Activated CD4-positive, CD25-positive, alpha-beta regulatory T cell (primary cell): ENCODE measurements around the gene TMEM178B.

Experiments
- DNase-seq, 4 experiments: peaks; one replicate each; lab custom pipeline; 2025; lab: John Stamatoyannopoulos, UW

Gene TMEM178B

DNA sequence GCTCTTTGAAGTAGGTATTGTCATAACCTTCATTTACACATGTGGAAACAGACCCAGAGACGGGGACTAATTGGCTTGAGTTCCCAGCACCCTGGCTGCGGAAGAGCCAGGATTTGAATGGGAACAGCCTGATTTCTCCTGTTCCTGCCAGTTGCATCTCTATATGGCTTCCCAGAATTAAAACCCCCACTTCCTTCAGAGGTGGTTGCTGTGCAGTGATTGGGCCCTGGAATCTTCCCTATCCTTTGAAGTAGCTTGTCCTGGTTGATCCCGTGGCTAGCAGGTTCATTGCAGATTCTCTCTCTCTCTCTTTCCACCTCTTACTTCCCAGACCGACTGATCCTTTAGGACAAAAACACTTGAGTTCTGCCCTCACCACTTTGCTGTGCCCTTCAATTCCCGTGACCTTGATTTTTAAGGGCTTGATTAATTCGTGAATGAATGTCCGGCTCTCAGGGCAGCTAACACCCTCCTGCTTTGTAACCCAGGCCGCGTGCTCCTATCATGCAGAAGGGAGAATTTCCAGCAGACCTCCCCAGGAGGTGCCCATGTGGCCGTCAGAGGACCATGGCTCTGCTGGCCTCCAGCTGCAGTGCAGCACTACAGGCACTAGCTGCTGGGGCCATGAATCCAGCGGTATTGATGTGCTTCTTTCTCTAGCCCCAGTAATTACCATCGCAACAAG is 356.7 kb downstream of the TMEM178B start:
- DNase-seq, result no peak

DNA sequence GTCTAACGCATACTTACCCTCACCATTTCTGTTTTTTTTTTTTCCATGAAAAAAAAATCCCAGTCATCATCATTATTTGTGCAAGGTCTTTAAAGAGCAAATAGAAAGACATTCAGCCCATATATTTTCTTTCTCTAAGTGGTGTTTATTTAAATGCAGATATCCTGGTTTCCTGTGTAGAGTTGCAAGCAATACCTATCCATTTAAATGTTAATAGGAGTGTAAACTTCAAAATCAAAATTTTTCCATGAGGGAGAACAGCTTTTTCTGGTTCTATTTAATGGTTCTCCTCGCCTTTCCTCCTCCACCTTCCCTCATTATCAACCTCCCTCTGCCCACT is 357.2 kb downstream of the TMEM178B start:
- no peak for DNase-seq

DNA sequence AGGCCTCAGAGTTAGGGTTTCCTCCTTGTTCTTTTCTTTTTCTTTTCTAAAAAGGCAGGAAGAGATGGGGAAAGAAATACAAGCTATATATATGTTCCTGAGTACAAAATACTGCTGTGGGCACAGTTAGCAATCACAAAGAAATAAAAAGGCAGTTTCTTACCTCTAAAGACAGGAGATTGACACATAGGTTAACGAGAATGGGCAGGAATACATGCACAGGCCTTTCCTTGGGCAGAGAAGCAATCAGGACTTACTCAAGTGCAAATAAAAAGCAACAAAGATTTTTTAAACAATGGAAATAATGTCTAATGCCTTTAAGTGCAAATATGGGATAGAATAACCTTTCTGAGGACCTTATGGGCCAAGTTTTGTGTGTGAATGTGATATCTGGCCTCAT is 357.8 kb downstream of the TMEM178B start:
- no peak for DNase-seq

DNA sequence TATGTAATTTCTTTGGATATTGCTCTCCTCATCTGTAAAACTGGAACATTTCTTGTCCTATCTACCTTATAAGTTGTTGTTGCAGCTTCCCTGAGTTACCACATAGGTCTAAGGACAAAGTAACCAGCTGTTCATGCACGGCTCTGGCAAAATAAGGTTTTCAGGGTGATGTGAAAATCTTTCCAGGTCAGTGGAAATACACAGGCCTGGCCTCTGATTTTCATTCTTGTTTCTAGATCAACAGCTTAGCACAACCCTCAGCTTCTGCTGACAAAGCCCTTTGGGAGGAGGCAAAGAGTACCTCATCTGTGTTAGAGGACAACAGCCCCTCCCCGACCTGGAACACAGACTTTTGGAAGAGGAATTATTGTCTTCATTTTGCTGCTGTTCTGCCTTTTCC is 359.8 kb downstream of the TMEM178B start:
- no peak for DNase-seq

DNA sequence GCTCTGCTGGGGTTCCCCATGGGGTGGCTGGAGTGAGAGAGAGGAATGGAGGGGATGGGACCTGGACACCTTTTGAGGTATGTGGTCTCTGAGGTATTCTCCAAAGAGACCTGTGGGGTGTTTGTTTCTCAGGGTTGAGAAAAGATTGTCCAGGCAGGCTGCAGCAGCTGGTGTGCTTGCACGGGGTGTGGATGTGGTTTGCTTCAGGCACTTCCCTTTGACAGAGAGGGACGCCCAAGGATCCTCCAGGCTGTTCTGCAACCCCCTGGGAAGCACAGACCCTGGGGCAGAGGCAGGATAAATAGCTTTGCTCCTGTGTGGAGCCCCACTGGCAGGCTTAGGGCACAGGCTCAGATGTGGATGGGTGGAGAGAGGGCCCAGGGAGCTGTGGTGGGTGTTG is 362.3 kb downstream of the TMEM178B start:
- no peak for DNase-seq

DNA sequence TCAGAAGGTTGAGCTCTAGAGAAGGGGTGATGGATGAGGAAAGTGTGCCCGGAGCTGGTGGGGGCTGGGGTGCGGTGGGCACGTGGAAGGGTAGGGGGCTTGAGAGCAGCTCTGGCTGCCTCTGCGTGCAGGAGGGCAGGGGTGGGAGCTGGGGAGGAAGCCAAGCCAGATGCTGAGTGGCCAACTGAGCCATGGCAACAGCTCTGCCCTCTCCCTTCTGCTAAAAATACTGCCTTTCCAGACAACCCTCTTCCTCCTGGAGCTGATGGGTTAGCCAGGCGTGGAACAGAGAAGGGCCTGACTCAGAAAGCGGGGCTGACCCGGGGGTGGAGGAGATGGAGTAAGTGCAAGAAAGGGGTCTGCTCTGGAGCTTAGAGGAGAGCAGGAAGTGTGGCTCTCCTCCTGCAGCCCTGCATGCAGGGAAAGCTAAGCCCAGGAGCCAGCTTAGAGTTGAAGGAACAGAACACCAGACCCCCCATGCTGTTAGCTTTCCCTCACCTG is 362.8 kb downstream of the TMEM178B start:
- no peak for DNase-seq

DNA sequence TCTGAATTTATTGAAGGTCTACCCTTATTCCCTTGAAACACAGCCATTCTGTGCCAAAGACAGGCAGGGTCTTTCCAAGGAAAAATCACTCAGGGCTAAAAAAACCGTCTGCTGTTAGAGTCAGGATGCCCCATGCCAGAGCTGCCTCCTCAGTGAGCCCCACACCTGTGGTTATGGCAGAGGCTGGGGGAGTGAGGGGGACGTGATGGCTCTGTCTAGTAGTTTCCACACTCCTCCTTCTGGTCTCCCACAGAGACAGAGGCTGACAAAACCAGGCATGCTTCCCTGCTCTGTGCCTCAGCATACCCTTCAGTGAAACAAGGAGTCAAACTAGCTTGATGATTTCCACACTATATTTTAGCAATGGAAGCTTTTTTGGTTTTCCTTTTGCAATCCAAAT is 365.3 kb downstream of the TMEM178B start:
- no peak for DNase-seq

DNA sequence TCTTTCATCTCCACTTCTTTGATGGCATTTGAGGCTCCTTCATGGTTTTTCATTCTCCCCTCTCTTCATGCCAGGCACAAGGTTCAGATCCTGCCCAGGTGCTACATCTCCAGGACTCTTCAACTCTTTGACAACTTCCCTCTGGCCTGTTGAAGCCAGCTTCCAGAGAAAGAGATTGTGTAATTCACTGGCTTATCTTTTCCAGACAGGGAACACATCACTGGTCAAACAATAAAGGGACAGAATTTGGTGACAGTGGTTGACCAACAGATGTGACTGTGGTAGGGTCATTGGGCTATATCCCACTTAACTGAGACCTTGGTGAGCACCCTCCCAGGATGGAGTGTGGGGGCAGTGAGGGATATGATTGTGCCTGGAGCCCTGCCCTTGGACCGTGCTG is 365.9 kb downstream of the TMEM178B start:
- no peak for DNase-seq

DNA sequence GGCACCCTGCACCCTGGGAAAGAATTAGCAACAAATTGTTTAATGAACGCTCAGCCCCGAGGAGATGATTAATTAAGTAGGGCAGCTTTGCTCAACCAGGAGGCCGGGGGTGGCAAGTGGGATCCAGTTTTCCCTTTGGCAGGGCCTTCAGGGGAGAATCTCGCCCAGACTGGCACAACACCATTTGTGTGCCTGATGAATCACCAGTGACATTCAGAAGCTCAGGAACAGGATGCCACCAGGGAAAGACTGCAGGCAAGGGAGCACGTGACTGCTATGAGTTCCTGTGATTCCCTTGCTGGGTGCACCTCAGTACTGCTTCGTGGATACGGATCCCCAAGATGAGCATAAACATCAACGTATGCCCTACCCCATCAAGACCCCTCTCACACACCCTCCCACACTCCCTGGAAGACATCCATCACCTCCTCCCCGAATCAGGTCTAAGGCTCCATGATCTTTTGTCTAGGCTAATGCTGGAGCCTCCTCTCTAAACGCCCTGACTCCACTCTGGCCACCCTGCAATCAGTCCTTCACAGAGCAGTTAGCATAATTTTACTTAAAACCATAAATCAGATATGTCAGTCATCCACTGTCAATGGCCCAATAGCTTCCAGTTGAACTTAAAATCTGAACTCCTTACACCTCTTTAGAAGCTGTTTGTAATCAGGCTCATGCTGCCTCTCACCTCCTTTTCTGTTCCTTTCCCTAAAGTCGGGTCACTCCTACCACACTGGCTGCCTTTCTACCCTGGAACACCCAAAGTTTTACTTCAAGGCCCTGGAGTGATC is 368.2 kb downstream of the TMEM178B start:
- DNase-seq, result no peak

DNA sequence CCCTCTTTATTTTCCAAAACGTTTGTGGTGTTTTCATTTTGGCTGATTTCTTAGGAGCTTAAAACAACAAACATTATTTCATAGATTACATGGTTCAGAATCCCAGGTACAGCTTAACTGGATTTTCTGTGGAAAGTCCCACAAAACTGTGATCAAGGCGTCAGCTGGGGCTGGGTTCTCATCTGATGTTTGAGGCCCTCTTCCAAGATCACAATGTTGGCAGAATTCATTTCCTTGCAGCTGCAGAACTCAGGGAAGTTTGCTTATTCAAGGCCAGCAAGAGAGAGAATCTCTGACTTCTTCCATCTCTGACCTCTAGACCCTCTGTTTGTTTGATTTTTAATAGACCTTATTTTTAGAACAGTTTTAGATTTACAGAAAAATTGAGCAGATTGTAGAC is 368.9 kb downstream of the TMEM178B start:
- no peak for DNase-seq

DNA sequence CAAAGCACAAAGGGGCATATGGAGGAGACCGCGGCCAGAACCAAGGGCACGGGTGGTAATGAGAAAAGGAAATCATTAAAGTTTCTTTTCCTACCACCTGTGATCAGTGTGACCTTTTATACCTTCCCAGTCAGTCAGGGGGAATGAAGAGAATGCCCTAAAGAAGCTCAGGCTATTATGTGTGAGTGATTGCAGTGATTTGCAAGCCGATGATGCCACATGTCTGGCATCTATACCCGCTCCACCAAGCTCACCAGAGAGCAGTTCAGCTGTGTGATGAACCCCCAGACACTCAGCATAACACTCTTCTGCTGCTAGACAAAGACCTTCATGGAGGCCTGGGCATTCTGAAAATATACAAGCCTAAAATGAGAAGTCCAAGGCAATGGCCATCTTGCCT is 371.1 kb downstream of the TMEM178B start:
- DNase-seq, result no peak

DNA sequence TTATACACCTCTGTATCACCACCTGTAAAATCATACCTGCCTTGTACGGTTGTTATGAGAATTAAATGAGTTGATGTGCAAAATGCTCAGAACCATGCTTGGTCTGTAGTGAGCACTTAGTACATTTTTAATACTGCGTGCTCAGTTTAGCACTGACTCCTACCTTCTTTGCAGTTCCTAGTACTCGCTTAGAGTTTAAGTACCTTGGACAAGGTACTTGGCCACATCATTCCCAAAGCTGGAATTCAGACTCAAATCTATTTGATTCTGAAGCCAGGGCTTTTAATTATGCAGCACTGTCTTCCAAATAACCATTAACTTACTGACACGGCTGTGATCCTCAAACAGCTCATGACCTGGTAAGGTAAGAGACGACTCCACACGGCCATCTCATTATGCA is 377.4 kb downstream of the TMEM178B start:
- DNase-seq, result no peak

DNA sequence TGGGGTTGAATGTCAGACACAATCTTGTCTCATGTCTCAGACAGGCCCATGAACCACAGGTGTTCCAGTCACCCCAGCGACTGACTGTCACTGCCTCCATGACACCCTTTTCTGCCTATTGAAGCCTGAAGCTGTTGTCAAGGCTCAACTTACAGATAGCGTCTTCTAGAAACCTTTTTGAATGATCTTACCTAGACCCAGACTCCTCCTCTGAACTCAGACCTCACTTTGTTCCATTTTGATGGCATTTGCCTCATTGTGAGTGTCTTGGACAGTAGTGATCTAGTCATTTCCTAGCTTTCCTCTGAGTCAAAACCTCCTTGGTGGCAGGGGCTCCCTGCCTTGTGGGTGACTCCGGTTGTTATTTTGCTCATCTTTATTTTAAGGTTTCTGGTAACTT is 379.0 kb downstream of the TMEM178B start:
- no peak for DNase-seq

DNA sequence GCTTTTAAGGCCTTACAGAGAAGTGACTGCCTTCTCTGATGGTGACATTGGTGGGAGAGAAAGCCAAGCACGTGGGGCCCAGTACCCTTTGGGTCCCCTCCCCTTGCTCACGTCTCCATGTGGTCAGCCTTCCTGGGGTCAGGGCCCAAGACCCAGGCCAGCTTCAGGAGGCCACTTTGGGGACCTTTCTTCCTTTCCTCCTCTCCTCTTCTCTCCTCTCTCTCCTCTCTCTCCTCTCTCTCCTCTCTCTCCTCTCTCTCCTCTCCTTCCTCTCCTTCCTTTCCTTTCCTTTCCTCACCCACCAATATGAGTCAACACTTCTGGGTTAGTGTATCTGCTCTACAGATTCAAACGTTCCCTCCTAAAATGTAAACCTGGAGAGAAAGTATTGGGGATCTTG is 380.5 kb downstream of the TMEM178B start:
- no peak for DNase-seq

DNA sequence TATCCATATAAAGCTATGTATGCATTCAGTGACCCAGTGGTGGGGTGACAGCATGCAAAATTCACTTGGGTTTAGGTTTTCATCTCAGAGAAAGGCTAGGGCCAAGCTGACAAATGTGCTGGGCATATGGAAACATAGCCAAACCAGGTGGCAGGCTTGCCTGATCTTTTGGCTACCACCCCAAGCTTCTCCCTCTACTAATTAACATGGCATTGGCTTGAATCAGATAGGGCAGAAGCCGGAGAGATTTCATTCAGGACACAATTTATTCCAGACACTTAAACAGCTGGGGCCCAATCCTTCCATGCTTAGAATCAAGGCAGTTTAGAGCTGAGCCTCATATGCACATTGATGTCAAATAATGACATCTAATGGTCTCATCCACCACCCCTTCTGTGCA is 381.9 kb downstream of the TMEM178B start:
- no peak for DNase-seq

DNA sequence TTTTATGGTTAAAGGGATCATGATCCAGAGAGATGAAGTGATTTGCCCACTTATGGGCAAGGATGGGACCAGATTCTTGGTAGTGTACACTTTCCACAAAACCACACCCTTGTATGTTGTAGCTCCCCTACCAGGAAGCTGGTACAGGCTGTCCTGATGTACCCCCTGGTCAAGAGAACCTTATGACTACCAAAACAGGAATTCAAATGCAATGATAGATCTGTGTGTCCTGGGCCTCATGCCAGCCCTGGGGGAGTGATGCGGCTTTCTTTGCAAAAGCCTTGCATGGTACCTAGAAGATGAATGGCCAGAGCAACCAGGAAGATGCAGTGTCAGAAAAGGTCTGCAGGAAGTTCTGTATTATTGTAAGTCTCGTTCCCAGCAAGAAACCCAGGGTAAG is 382.4 kb downstream of the TMEM178B start:
- no peak for DNase-seq

DNA sequence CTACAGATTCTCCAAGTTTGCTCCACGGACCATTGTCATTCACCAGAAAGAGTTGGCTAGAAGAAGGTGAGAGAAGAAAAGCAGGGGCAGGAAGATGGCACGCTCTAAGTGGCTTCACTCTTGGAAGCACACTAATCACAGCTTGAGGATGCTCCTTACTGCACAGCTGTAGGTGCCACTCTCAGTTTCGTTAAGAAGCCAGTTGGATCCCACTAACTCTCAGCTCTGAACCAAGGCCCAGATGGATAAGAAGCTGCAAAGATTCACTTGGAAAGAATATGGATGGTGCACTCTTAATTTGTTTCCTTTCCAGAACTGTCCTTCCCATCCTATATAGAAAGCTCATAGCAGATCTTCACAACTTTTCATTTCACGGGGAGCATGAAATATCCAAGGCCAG is 382.8 kb downstream of the TMEM178B start:
- DNase-seq, result no peak

DNA sequence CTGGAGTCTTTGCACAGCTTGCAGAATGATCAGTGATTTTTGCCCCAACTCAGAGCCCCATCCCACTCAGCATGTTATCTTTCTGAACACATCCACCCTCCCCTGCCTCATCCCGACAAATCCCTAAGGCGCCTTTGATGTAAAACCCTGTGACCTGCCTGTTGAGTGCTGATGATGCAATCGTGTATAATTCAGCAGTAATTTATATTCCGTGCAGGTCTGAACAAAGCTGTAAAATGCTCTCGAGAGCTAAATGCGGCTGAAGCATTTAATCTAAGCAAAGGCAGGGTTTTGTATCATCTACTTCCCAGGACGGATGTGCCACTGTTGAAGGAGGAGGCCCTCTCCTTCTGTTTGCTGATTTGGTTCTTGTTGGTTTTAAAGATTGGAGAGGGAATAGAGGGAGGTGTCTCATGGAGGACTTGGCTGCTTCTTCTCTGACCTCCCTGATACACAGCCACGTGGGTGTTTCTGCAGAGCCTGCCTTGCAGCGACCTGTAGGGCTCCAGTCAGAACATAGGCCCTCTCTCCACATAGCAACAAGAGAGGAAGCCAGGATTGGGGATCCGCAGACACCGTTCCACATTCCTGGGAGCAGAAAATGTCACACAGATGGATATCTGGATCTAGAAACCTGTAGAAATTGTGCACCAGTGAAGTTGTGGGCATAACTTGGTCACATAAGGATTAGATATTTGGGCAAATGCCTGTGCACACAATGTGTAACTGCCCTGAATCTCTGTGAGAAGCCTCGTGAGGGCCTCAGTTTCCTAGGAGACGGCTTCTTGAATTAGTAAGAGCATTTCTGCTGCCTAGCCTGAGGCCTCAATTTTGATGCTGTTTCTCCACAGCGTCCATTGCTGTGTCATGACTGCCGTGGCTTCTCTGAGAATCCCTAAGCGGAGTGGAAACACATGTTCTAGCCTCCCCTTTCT is 387.2 kb downstream of the TMEM178B start:
- DNase-seq, result no peak

DNA sequence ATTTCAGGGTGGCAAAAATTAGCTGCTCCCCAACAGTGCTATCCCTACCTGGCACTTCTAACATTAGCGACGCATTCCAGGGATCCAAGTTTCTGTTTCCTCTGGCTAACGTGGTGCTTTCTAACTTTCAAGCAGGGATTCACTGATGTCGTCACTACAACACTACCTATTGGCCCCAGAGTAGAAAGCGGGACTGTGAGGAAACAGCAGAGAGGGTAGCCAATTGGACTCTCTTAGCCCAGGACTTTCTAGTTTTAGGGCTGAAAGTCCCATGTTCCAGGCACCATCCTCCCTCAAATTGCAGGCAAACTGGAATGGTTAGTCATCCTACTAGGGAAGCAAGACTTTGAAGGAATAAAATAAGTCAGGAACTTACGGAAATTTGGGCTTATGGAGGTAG is 388.1 kb downstream of the TMEM178B start:
- no peak for DNase-seq

DNA sequence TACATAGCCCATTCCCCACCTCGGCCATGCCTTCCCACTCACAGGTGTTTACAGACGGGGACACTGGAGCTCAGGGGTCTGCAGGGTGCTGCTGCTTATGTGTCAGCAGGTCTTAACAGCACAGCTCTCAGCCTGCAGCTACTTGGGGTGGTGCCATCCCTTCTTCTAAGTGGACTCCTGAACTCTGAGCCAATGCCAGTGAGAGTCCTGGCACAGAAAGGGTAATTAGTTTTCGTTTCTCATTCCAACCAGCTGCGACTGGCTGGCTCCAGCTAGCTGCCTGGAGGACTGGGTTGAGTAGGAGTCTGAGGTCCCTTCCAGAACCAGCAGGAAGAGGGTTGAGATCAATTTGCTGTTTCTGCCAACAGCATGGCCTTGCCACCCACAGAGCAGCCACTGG is 389.1 kb downstream of the TMEM178B start:
- no peak for DNase-seq

DNA sequence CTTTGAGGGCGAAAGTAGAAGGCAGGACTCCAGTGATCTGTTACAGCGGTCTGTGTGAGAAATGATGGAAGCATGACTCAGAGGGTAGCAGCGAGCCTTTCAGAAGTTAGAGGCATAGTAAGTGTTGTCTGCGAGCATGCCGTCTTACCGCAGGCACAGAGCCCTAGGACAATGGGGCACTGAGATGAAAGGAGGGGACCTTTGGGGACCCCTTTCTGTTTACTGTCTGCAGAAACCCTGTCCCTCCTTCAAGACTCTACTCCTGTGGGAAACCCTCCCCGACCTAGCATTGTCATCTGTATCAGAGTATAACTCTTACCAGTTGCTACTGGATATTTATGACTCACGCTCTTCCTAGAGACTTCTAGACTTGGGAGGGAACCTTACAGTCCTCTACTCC is 390.1 kb downstream of the TMEM178B start:
- DNase-seq, result no peak

DNA sequence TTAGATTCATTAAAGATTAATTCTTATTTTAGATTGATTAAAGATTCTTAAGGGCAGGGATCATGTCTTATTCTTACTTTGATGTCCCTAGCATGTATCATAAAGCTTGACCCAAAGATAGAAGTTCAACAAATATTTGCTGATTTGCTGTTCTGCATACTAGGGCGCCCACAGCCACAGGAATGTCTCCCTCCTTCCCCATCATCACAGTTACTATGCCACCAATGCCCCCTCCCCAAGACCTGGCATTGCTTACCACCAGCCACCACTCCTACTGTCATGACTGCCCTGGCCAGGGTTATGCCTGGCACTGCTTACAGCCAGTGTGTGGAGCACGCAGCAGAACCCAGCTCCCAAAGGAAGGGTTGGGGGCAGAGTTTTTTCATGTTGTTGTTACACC is 390.7 kb downstream of the TMEM178B start:
- DNase-seq, result no peak
